ENCODE results near the gene KRT6A.

The KRT6A gene

DNA sequence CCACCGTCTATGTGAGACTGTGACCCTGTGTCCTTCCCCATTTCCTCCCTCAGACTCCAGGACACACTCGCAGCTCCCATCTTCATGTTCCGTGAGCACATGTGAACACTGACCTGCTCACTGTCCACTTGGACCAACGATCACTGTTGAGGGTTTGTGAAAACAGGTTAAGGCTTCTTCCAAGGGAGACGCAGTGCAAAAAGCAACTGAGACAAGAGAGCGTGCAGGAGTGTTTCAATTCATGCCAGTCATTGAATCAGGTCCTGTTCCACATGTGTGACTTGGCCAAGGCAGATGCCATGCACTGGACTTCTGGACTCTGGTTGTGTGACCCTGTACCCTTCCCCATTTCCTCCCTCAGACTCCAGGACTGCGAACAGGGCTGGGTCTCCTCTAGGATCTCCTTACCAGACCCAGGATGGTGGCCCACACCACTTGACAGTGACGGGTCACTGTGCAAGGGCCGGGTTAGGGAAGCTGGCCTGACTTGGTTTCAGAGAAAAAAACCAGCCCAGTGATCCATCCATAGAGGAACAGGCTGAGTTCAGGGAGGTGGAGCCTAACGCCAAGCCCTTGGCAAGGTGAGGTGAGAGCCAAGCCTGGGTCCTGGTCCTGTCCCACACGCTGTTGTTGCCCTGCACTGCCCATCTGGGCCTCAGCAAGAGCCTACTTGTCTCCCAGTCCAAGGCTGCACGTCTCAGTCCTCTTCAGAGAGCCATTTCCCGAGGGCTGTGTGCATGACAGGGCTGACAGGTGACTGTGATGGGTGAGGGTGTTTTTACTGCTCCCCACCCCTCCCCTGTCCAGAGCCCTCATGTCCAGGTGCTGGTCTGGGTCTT lies 32.8 kb upstream of the KRT6A start:
- no peak for TF ChIP-seq SIN3A (IDR thresholded peaks at IDR 0.05; ENCODE audit: borderline replicate concordance, insufficient read depth, low read length)

DNA sequence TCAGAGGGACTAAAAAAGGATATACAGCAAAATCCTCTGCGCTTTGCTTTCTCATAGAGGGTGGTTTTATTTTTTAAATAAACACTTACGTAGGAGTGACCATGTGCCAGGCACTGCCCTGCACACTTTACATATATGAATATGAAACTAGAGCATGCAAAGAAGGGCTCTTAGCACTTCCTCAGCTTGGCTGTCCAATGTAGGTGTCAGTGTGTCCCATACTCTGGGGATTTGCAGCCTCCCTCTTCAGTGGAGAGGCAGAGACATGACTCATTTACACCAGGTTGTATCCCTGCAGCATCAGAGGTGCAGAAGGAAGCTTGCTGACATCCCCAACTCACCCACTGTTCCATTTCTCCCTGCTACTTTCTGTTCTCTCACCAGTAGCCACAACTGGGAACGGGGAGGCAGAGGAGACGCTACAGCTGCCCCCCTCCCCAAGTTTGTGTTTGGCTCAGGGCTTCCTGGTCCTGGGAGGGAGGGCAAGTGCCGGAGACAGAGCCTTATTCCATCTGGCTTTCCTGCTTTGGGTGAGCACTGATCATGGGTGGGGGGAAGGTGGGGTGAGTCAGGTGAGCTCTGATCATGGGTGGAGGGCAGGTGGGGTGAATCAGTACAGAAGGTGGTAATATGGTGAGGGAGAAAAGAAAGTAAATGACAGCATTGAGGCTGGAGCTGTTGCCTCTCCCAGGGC lies 32.0 kb upstream of the KRT6A start:
- no peak for TF ChIP-seq FOXP2 (optimal IDR thresholded peaks at IDR 0.05; ENCODE audit: borderline replicate concordance, extremely low read depth, extremely low read length, insufficient read depth)
- no peak for TF ChIP-seq TAF1 (IDR thresholded peaks at IDR 0.05; ENCODE audit: borderline replicate concordance, insufficient read depth, low read length)
- TF ChIP-seq SIN3A (IDR thresholded peaks at IDR 0.05; ENCODE audit: borderline replicate concordance, insufficient read depth, low read length), result no peak
- TF ChIP-seq, protein P1, sequence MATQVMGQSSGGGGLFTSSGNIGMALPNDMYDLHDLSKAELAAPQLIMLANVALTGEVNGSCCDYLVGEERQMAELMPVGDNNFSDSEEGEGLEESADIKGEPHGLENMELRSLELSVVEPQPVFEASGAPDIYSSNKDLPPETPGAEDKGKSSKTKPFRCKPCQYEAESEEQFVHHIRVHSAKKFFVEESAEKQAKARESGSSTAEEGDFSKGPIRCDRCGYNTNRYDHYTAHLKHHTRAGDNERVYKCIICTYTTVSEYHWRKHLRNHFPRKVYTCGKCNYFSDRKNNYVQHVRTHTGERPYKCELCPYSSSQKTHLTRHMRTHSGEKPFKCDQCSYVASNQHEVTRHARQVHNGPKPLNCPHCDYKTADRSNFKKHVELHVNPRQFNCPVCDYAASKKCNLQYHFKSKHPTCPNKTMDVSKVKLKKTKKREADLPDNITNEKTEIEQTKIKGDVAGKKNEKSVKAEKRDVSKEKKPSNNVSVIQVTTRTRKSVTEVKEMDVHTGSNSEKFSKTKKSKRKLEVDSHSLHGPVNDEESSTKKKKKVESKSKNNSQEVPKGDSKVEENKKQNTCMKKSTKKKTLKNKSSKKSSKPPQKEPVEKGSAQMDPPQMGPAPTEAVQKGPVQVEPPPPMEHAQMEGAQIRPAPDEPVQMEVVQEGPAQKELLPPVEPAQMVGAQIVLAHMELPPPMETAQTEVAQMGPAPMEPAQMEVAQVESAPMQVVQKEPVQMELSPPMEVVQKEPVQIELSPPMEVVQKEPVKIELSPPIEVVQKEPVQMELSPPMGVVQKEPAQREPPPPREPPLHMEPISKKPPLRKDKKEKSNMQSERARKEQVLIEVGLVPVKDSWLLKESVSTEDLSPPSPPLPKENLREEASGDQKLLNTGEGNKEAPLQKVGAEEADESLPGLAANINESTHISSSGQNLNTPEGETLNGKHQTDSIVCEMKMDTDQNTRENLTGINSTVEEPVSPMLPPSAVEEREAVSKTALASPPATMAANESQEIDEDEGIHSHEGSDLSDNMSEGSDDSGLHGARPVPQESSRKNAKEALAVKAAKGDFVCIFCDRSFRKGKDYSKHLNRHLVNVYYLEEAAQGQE (IDR thresholded peaks at IDR 0.05; ENCODE audit: insufficient read depth in 1 of 2, low read depth in 2 of 2, low read length in 2 of 2), result no peak
- no peak for TF ChIP-seq POLR2AphosphoS5 (IDR thresholded peaks at IDR 0.05; ENCODE audit: low read depth, low read length)

DNA sequence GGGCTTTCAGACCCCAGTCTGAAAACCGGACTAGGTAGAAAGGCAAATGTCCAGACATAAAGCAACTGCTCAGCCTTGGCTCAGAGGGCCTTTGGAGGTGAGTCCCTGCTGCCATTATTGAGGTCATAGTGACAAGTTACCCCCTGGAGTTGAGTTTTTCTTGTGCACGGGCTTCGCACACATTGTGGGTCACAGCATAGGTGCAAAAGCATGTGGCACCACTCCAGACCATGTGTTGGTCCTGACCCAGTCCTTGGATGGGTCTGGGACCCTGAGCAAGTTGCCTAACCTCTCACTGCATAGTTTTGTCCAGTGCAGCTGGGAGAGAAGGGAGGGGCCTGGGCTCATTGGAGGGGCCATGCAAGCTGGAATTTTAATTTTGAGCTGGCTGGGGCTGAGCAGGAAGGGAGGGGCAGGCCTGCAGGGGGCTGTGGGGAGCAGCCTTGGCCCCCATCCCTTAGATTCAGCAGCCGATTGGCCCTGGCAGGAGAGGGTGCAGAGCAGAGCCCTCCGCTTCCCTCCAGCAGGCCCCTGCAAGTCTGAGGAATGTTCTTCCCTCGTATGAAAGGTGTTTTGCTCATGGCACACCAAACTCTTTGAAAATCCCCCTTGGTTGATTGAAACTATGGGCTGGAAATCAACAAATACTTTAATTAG lies 31.3 kb upstream of the KRT6A start:
- TF ChIP-seq, protein P1 (IDR thresholded peaks at IDR 0.05; ENCODE audit: insufficient read depth in 1 of 2, low read depth in 2 of 2, low read length in 2 of 2), result no peak
- TF ChIP-seq SIN3A (IDR thresholded peaks at IDR 0.05; ENCODE audit: borderline replicate concordance, insufficient read depth, low read length) (no peak), FOXP2 (optimal IDR thresholded peaks at IDR 0.05; ENCODE audit: borderline replicate concordance, extremely low read depth, extremely low read length, insufficient read depth) (no peak), POLR2AphosphoS5 (IDR thresholded peaks at IDR 0.05; ENCODE audit: low read depth, low read length) (no peak), TAF1 (IDR thresholded peaks at IDR 0.05; ENCODE audit: borderline replicate concordance, insufficient read depth, low read length) (no peak)

DNA sequence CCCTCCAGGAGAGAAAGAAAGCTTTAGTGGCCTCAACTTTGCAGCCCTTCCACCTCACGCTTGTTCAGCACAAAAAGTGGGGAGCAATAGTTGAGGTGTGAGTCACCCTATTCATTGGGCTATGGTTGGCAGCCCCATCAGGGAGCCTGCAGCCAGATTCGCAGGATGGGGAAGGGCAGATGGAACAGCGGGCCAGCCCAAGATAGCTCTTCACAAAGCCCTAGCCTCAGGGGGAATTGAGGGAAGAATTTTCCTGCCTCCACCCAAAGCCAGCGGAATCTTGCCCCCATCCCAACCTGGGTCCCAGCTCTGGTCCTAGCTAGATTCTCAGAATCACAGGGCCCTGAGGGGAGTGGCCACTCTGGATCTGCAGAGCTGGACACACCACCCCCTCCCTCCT lies 30.8 kb upstream of the KRT6A start:
- TF ChIP-seq POLR2AphosphoS5 (IDR thresholded peaks at IDR 0.05; ENCODE audit: low read depth, low read length) (no peak), FOXP2 (optimal IDR thresholded peaks at IDR 0.05; ENCODE audit: borderline replicate concordance, extremely low read depth, extremely low read length, insufficient read depth) (no peak), TAF1 (IDR thresholded peaks at IDR 0.05; ENCODE audit: borderline replicate concordance, insufficient read depth, low read length) (no peak)

DNA sequence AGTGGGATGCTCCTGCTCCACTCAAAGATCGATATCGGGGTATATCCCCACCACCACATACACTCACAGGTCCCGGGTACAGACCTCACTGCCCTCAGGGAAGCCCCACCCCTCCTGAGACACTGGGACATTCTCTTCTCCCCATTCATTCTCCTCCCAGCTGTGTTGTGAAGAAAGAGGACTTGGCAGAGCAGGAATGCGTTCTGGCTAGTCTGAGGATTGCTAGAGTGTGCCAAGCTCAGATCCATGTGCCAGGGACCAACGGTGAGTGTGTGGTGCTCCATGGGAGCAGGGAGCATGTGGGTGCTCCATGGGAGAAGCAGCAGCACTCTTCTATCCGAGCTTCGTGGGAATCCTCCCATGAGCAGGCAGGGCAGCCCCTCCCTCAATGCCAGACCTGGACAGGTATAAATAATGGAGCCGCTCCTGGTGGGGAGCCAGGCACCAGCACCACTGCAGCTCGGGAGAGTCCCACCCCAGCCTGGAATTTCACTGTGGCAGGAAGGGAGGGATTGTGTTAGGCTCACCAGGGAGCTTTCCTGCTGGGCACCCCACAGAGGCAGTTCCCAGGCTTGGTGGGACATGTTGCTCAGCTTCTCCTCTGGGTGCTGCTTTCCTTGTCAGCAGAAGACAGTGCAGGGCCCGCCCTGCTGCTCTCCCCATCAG lies 29.4 kb upstream of the KRT6A start:
- TF ChIP-seq SIN3A (IDR thresholded peaks at IDR 0.05; ENCODE audit: borderline replicate concordance, insufficient read depth, low read length), result no peak

DNA sequence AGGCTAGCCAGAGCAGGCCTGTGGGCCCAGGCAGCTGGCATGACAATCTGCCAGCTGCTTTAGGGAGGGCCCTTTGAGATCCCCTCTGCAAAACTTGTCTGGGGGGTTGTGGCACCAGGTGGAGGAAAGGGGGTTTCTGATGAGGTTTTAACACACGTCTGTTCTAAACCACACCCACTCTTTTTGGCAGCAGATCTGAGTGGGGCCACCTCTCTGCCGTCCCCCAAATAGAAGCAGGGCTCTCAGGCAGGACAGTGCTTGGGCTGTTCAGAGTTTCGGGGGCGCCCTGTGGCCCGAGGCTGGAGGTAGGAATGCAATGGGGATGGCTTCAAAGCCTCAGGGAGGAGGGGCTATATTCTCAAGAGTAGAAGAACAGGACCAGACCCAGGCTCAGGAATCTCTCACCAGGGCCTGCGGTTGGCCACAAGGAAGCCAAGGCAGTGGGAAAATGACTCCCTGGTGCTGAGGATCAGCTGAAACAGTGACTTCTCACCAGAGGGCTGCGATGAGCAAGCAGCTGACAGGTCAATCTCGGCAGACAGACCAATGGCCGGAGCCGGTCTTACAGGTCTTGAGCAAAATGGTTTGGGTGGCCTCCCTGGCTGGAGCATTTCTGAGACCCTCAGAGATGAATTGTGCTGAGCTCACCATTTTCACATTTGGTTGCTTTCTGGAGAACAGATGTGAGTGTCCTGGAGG lies 28.7 kb upstream of the KRT6A start:
- no peak for TF ChIP-seq POLR2AphosphoS5 (IDR thresholded peaks at IDR 0.05; ENCODE audit: low read depth, low read length)
- TF ChIP-seq, protein P1 (IDR thresholded peaks at IDR 0.05; ENCODE audit: insufficient read depth in 1 of 2, low read depth in 2 of 2, low read length in 2 of 2), result no peak
- TF ChIP-seq TAF1 (IDR thresholded peaks at IDR 0.05; ENCODE audit: borderline replicate concordance, insufficient read depth, low read length), result no peak
- TF ChIP-seq FOXP2 (optimal IDR thresholded peaks at IDR 0.05; ENCODE audit: borderline replicate concordance, extremely low read depth, extremely low read length, insufficient read depth), result no peak
- TF ChIP-seq SIN3A (IDR thresholded peaks at IDR 0.05; ENCODE audit: borderline replicate concordance, insufficient read depth, low read length), result no peak
